Measurements from ENCODE around the gene POLH. TPM values are rescaled to one million over a fixed set of nuclear protein-coding genes. Genes with fewer than 3 reads are reported as not detected.
A peak's percentile ranks its signal among the peaks of the same experiment; 100 is the strongest.
"Not testable (repeated sequence)": the region's sequence is repeated elsewhere in the genome, so short reads cannot be mapped to it uniquely, and the experiment has no call there.

The POLH gene
- total RNA-seq, 1 experiment from 2014 or later = 27.3 TPM

DNA sequence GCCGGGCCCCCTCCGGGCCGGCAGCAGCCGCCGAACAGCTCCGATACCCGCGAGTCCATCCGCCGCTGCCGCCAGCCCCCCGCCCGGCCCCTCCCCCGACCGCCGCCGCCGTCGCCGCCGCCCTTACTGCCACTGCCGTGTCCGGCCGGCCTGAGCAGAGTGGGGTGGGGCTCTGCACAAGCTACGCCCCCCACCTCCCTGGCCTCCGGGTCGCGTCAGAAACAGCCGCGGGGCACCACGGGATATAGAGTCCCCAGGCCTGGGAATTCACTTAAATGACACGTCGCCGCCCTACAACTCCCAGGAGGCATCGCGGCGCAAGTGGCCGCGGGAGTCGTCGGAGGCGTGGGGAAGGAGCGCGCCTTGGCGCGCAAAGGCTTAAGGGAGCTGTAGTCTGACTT is 53.1 kb downstream of the POLH start, which contains the start of gene GTPBP2:
Gene GTPBP2 (minus strand): TSS at position 161 of the 401 bp plus-strand sequence. CDS start 102 bp downstream, at position 59.
- Histone ChIP-seq H3K4me3 (peak within 1 kb of the TSS; percentile 76), H3K27ac (peak within 1 kb of the TSS; percentile 98), H3K4me1 (replicated peaks) (peaks cover 30% of the 10 kb centered on the region), H3K9me3 (replicated peaks) (no peaks in the 10 kb centered on the region; the same call in 1 of the 2 replicates), H3K27me3 (replicated peaks) (no peaks in the 10 kb centered on the region), H3K36me3 (peaks cover 42% of the 10 kb centered on the region)
- DNase-seq (ENCODE audit: low read depth in 1 of 2, low spot score in 2 of 2) = peak; percentile 98 to 99

DNA sequence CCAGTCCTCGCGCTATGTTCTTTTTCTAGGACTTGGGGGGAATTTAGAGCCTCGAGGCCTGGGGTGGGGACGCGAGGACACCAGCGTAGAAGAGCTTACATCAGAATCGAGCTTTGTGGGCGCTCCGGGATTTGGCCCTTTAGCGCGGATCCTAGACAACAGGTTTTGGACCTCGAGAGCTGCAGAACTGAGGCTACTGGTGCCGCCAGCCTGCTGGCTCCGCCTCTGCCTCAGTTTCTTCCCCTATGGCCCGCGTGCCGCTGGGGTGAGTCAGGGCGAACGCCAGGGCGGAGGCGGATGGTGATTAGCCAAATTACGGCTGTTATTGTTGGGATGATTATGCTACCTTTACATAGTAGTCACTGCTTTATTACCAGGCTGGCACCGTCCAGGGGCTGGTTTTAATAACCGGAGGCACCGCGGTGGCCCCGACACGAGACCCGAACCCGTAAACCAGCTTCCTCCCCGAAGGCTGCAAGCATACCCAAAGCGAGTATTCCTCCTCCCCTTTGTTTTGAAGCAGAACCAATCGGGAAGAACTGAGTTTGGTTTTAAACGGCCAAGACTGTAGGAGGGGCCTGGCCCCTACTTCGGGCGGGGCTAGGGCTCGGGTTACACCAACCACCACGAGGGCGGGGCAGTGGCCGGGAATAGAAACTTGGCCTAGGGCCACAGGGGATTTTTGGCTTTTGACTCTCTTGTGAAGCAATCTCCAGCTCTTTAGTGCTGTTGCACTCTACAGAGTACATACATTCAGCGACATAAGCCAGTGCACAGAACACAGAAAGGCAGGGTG is 53.7 kb downstream of the POLH start:
- Histone ChIP-seq H3K9me3 (replicated peaks) (no peaks in the 10 kb centered on the region; the same call in 1 of the 2 replicates), H3K4me3 (peak overlapping the region; percentile 76), H3K27ac (peak overlapping the region; percentile 86), H3K27me3 (replicated peaks) (no peaks in the 10 kb centered on the region), H3K36me3 (peaks cover 36% of the 10 kb centered on the region), H3K4me1 (replicated peaks) (peaks cover 30% of the 10 kb centered on the region)
- DNase-seq (ENCODE audit: low read depth in 1 of 2, low spot score in 2 of 2) = peak; percentile 96 to 98

DNA sequence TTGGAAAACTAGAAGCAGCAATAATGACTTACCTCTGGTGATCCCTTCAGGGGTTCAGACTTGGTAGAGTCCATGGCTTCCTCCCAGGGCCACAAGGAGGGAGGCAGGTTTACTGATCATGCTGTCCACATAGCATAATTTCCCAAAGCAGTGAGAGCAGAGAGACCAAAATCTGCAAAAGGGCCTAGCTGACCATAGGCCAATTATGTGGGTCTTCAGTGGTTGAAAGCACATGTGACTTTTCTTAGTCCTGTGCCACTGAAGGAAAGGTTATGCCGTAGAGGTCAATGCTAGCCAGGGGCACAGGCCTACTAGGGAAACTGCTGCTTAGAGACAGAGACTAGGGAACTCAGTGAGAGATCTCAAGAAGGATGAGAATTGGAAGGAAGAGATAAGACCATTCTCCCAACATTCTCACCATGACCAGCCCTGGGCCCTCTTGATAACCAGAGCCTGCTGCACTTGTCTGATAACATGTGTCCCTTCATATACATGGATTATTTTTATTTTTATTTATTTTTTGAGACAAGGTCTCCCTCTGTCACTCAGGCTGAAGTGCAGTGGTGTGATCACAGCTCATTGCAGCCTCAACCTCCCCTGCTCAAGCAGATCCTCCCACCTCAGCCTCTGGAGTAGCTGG is 55.1 kb downstream of the POLH start:
- no peak overlapping the region for H3K4me3 ChIP-seq
- H3K9me3 ChIP-seq (replicated peaks) = no peaks in the 10 kb centered on the region; the same call in 1 of the 2 replicates
- H3K4me1 ChIP-seq (replicated peaks) = peaks cover 33% of the 10 kb centered on the region
- H3K36me3 ChIP-seq = peaks cover 27% of the 10 kb centered on the region
- H3K27me3 ChIP-seq (replicated peaks) = no peaks in the 10 kb centered on the region
- H3K27ac ChIP-seq = no peak overlapping the region
- no peak for DNase-seq (ENCODE audit: low read depth in 1 of 2, low spot score in 2 of 2)

DNA sequence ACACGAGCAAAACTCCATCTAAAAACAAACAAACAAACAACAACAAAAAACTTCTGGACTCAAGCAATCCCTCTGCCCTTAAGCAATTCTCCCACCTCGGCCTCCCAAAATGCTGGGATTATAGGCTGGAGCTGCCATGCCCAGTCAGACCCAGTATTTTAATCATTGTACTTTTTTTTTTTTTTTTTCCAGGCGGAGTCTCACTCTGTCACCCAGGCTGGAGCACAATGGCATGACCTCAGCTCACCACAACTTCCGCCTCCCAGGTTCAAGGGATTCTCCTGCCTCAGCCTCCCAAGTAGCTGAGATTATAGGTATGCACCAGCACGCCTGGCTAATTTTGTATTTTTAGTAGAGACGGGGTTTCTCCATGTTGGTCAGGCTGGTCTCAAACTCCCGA is 57.0 kb downstream of the POLH start:
- H3K27ac ChIP-seq; H3K4me3 ChIP-seq; H3K9me3 ChIP-seq (replicated peaks); DNase-seq (ENCODE audit: low read depth in 1 of 2, low spot score in 2 of 2); H3K27me3 ChIP-seq (replicated peaks): not testable (repeated sequence)
- Histone ChIP-seq H3K4me1 (replicated peaks) (peaks cover 22% of the 10 kb centered on the region), H3K36me3 (peaks cover 31% of the 10 kb centered on the region)

DNA sequence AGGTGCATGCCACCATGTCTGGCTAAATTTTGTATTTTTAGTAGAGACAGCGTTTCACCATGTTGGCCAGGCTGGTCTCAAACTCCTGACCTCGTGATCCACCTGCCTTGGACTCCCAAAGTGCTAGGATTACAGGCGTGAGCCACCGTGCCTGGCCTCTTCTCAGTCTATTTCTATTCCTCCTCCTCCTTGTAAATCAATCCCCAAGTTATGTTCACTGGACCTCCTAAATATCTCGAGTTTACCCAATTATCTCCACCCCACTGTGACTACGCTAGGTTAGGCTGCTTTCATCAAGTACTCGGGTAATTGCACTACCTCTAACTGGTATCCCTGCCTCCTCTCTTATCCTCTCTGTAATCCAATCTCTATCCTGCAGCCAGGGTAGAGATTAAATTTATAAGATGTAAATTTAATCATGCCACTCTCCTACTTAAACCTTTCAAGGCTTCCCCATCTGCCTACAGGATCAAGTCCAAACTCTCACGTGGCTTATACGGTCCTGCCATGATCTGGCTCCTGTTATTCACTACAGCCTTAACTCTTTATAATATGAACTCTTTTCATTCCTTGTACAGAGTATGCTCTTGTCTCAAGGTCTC is 58.8 kb downstream of the POLH start:
- H3K36me3 ChIP-seq = peaks cover 42% of the 10 kb centered on the region
- no peaks in the 10 kb centered on the region for H3K9me3 ChIP-seq (replicated peaks)
- no peak overlapping the region for H3K4me3 ChIP-seq
- no peak overlapping the region for H3K27ac ChIP-seq
- peaks cover 18% of the 10 kb centered on the region for H3K4me1 ChIP-seq (replicated peaks)
- H3K27me3 ChIP-seq (replicated peaks) = no peaks in the 10 kb centered on the region
- DNase-seq (ENCODE audit: low read depth in 1 of 2, low spot score in 2 of 2) = no peak

DNA sequence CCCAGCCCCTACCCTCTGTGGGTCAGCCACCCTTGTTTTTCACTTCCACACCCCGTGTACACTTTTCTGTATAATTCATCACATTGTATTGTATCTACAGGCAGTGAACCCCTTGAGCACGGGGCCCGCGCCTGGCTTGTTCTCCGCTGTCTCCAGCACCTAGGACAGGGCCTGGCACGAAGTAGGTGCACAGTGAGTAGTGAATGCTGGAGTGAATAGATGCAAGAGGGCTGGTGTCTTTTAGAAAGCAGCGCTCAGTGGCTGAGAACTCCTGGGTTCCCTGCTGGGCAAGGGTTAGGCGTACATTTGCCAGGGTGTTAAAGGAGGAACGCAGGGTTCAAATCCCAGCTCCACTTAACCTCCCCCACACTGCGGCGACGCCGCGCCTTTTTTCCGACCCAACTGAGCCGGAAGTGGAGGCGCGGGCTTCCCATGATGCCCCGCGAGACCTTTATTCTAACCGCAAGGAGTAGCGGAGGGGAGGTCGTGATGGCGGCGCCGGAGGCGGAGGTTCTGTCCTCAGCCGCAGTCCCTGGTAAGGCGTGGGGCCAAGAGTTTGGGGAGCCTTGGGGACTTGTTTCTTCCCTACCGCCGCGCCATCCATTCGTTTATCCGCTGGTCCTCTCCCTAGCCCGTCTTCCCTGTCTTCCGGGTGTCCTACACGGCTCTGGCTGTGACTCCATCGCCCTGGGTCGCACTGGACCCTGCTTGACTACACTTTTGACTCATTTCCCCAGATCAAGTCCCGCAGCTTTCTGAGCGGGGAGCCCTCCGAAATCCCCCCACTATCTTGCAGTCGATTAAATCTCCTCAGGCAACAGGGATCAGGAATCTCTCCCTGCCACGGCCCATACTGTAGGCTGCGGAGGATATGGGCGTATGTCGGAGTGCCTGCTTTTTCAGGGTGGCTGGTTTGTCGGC is 59.7 kb downstream of the POLH start, which contains the start of gene MAD2L1BP:
Gene MAD2L1BP (plus strand): TSS at position 454 of the 921 bp plus-strand sequence. CDS start 36 bp downstream, at position 490.
- Histone ChIP-seq H3K36me3 (peaks cover 50% of the 10 kb centered on the region), H3K27ac (peak within 1 kb of the TSS; percentile 40), H3K27me3 (replicated peaks) (no peaks in the 10 kb centered on the region), H3K9me3 (replicated peaks) (no peaks in the 10 kb centered on the region), H3K4me3 (peak within 1 kb of the TSS; percentile 65), H3K4me1 (replicated peaks) (peaks cover 12% of the 10 kb centered on the region)
- peak; percentile 77 to 85 for DNase-seq (ENCODE audit: low read depth in 1 of 2, low spot score in 2 of 2)

DNA sequence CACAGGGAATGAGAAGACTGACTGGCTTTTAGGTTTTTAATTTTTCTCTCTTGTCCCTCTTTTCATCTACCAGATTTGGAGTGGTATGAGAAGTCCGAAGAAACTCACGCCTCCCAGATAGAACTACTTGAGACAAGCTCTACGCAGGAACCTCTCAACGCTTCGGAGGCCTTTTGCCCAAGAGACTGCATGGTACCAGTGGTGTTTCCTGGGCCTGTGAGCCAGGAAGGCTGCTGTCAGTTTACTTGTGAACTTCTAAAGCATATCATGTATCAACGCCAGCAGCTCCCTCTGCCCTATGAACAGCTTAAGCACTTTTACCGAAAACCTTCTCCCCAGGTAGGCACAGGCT is 60.3 kb downstream of the POLH start:
- peaks cover 57% of the 10 kb centered on the region for H3K36me3 ChIP-seq
- H3K4me1 ChIP-seq (replicated peaks) = peaks cover 12% of the 10 kb centered on the region
- no peaks in the 10 kb centered on the region for H3K9me3 ChIP-seq (replicated peaks)
- peak overlapping the region; percentile 40; the same call in 1 of the 2 replicates for H3K27ac ChIP-seq
- DNase-seq (ENCODE audit: low read depth in 1 of 2, low spot score in 2 of 2) = peak in 1 of 2 experiments; percentile 28
- peak overlapping the region; percentile 65 for H3K4me3 ChIP-seq
- H3K27me3 ChIP-seq (replicated peaks) = no peaks in the 10 kb centered on the region

DNA sequence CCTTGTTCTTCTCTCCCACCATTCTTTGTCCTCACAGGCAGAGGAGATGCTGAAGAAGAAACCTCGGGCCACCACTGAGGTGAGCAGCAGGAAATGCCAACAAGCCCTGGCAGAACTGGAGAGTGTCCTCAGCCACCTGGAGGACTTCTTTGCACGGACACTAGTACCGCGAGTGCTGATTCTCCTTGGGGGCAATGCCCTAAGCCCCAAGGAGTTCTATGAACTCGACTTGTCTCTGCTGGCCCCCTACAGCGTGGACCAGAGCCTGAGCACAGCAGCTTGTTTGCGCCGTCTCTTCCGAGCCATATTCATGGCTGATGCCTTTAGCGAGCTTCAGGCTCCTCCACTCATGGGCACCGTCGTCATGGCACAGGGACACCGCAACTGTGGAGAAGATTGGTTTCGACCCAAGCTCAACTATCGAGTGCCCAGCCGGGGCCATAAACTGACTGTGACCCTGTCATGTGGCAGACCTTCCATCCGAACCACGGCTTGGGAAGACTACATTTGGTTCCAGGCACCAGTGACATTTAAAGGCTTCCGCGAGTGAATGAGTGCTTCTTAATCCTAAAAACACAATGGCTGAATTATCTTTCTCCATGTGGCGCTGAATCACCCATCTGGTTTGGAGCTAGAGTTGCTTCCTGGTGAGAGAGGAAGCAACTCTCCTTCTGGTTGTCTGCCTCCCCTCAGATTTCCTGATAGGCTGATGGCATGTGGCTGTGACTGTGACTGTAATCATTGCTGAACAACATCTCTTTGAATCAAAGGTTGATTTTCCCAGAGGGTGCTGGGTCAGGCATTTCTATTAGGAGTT is 64.2 kb downstream of the POLH start:
- Histone ChIP-seq H3K9me3 (replicated peaks) (no peaks in the 10 kb centered on the region), H3K27ac (no peak overlapping the region), H3K4me1 (replicated peaks) (peaks cover 12% of the 10 kb centered on the region), H3K4me3 (no peak overlapping the region), H3K36me3 (peaks cover 72% of the 10 kb centered on the region), H3K27me3 (replicated peaks) (no peaks in the 10 kb centered on the region)
- DNase-seq (ENCODE audit: low read depth in 1 of 2, low spot score in 2 of 2) = no peak

DNA sequence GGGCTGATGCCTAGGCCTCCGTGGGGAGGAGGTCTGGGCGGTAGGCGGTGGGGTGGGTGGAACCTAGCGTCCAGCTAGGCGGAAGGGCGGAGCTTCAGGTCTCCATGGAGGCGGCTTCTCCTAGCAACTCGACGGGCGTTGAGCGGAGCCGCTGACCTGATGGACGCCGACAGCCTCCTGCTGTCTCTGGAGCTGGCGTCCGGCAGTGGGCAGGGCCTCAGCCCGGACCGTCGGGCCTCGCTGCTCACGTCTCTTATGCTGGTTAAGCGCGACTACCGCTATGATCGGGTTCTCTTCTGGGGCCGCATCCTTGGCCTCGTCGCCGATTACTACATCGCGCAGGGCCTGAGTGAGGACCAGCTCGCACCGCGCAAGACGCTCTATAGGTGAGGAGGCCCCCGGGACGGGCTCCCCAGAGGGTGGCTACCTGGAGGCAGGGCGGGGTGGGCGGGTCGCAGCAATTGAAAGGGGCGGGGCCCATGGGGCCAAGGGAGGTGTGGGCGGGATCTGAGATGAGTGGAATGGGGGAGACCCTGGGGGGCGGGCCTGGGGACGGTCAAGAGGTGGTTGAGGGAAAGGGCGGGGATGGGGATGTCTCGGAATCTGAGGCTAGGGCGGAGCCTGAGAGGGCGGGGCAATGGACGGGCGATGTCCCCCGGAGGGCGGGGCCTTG is 69.1 kb downstream of the POLH start, which contains the start of gene RSPH9:
Gene RSPH9 (plus strand): TSS at position 97 of the 673 bp plus-strand sequence. CDS start 63 bp downstream, at position 160.
- Histone ChIP-seq H3K9me3 (replicated peaks) (no peaks in the 10 kb centered on the region), H3K4me3 (peak within 1 kb of the TSS; percentile 20; the same call in 1 of the 2 replicates), H3K27ac (no peak within 1 kb of the TSS), H3K36me3 (peaks cover 28% of the 10 kb centered on the region), H3K4me1 (replicated peaks) (no peaks in the 10 kb centered on the region), H3K27me3 (replicated peaks) (no peaks in the 10 kb centered on the region)
- no peak for DNase-seq (ENCODE audit: low read depth in 1 of 2, low spot score in 2 of 2)

DNA sequence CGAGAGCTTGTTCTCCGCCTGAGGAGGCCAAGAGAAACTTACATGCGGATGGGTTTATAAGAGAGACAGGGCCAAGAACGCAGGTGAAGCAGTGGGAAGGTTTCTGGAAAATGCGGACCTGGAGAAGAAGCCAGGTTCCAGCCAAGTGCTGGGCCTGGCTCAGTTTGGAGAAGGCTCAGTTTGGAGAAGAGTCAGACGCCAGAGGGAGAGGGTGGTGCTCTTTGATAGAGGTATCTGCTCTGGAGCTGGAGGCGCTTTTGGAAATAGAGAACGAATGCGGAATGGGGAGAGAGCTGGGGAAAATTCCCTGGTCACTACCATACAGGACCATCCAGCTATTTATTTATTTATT is 69.6 kb downstream of the POLH start:
- Histone ChIP-seq H3K36me3 (peaks cover 23% of the 10 kb centered on the region), H3K27me3 (replicated peaks) (no peaks in the 10 kb centered on the region), H3K9me3 (replicated peaks) (no peaks in the 10 kb centered on the region), H3K4me1 (replicated peaks) (no peaks in the 10 kb centered on the region), H3K4me3 (no peak overlapping the region), H3K27ac (no peak overlapping the region)
- no peak for DNase-seq (ENCODE audit: low read depth in 1 of 2, low spot score in 2 of 2)

DNA sequence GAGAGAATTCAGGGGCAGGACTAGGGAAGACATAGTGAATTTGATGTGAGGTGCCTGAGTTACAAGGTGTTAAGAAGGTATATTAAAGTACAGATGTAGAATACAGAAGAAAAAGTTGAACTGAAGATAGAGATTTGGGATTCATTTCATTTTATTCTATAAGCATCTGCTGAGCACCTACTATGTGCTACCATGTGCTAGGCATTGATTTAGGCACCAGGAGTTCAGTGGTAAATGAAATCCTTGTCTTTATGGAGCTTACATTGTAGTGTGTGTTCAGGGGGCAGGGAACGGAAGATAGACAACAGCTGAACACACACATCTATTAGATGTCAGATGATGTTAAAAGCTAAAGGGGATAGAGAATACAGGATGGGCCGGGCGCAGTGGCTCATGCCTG is 71.6 kb downstream of the POLH start:
- Histone ChIP-seq H3K27me3 (replicated peaks) (no peaks in the 10 kb centered on the region), H3K4me1 (replicated peaks) (no peaks in the 10 kb centered on the region), H3K9me3 (replicated peaks) (no peaks in the 10 kb centered on the region), H3K4me3 (no peak overlapping the region), H3K36me3 (peaks cover 5% of the 10 kb centered on the region), H3K27ac (no peak overlapping the region)
- no peak for DNase-seq (ENCODE audit: low read depth in 1 of 2, low spot score in 2 of 2)

DNA sequence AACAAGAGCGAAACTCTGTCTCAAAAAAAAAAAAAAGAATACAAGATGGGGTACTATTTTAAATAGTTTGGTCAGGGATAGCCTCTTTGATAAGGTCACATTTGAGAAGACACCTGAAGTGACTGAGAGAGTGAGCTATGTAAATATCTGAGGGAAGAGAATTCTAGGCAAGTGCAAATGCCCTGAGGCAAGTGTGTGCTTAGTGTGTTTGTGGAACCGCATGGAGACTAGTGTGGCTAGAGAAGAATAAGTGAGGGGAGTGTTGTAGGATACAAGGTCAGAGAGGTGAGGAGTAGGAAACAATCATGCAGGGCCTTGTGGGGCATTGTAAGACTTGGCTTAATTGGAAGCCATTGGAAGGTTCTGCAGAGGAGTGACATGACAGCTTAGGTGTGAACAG is 72.3 kb downstream of the POLH start:
- Histone ChIP-seq H3K27me3 (replicated peaks) (no peaks in the 10 kb centered on the region), H3K36me3 (no peaks in the 10 kb centered on the region), H3K9me3 (replicated peaks) (no peaks in the 10 kb centered on the region), H3K27ac (no peak overlapping the region), H3K4me3 (no peak overlapping the region), H3K4me1 (replicated peaks) (no peaks in the 10 kb centered on the region)
- no peak for DNase-seq (ENCODE audit: low read depth in 1 of 2, low spot score in 2 of 2)

Data from SJSA1 (cell line).